SKM-1 (cell line): Measurements from ENCODE around the gene NANOS3.

Source experiments
- DNase-seq: peaks from one replicate; lab custom pipeline; 2025; ENCODE audit not compliant: unreplicated experiment; lab: John Stamatoyannopoulos, UW

NANOS3 gene

GRCh38 chr19:13885826-13886365, 9.0 kb downstream of the NANOS3 start:
- no peak for DNase-seq

- DNase-seq: no peak
Observed at GRCh38 chr19:13887018-13887436, 10.1 kb downstream of the NANOS3 start.

DNA sequence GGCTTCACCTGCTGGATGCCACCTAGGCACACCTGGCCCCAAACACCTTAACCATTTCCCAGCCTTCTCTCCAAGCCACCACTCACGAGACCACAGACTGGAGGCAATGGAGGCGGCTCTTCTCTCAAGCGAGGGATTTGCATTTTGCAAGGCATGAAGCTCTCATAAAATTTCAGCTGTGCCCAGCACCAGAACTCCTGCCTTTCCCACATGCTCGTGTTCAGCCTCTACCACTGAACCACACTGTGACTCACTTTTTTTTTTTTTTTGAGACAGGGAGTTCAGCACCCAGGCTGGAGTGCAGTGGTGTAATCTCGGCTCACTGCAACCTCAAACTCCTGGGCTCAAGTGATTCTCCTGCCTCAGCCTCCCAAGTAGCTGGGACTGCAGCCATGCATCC, 10.6 kb downstream of the NANOS3 start:
- DNase-seq: no peak

DNA sequence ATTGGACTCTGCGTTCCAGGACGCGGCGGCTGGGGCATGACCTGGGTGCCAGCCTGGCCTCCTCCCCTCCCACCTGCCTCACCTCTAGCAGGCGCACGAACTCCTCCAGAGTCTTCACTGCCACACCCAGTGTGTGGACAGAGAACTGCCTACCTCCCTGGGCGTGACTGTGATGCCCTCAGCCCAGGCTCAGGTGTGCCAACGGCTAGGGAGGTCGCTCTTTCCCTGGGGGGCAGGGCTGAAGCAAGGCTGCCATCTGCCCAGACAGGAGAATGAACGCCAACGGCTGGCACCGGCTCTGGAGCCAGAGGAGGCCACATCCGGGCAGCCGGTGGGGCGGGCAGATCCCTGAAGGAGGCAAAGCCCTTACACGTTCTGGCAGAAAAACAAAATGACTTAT, 11.3 kb downstream of the NANOS3 start:
- no peak for DNase-seq

GRCh38 chr19:13890136-13890535, 13.2 kb downstream of the NANOS3 start:
- no peak for DNase-seq

DNA sequence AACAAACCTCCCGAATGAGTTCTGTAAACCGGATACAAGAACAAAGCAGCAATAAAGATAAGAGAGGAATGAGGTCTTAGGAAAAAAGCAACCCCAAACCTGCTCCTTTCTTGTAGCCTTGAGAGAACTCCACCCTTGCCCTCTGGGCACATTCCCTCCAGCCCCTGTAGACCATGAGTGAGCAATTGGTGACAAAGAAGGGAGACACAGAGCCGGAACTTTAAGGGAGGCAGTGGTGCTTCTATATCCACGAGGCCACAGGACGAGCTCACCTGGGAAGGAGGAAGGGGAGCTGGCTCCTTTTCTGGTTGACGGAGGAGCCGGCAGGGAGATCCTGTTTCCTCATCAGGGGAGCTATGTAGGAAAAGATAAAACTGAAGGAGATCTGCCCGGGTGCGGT, 15.9 kb downstream of the NANOS3 start:
- no peak for DNase-seq

DNA sequence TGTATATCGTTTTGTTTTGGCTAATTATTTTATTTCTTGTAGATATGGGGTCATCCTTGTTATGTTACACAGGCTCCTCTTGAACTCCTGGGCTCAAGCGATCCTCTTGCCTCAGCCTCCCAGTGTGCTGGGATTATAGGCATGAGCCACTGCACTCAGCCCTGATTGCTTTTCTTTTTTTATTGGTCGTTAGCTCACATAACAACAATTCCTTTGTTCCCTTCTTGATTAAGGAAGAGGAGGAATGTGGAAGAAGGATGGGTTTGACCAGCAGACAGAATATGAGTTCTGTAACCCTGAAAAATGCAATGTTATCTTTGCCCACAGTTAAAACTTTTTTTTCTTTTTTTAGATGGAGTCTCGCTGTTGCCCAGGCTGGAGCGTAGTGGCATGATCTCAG, 17.6 kb downstream of the NANOS3 start:
- DNase-seq: no peak

DNA sequence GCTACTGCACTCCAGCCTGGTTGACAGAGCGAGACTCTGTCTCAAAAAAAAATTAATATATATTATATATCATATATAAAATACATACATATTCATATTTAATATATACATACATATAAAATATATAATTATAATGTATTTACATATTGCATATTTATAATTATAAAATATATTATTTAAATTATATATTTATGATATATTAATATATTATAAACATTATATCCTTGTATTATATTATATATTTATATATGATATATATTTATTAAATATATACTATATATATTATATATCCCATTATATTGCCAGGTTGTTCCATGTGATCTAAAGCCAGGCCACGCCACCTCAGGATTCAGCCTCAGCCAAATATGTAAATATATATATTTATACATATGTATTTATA, 19.3 kb downstream of the NANOS3 start:
- no peak for DNase-seq

GRCh38 chr19:13899393-13899792, 22.5 kb downstream of the NANOS3 start:
- DNase-seq: no peak

GRCh38 chr19:13899912-13900584, 23.1 kb downstream of the NANOS3 start:
- no peak for DNase-seq

DNA sequence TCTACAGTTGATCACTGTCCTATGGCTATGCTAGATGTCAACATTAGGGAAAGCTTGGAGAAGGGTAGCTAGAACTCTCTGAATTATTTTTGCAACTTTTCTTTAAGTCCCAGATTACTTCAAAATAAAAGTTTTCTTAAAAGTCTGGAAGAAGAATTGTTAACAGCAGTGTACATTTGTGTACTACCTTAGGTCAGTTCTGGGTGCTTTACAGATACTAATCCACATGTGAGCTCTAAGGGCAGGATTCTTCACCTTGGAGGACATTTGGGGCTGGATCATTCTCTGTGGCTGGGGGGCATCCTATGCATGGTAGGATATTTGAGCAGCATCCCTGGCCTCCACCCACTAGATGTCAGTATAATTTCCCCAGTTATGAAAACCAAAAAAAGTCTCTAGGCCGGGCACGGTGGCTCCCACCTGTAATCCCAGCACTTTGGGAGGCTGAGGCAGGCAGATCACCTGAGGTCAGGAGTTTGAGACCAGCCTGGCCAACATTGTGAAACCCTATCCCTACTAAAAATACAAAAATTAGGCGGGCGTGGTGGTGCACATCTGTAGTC, 26.1 kb downstream of the NANOS3 start:
- DNase-seq: peak; percentile 35

DNA sequence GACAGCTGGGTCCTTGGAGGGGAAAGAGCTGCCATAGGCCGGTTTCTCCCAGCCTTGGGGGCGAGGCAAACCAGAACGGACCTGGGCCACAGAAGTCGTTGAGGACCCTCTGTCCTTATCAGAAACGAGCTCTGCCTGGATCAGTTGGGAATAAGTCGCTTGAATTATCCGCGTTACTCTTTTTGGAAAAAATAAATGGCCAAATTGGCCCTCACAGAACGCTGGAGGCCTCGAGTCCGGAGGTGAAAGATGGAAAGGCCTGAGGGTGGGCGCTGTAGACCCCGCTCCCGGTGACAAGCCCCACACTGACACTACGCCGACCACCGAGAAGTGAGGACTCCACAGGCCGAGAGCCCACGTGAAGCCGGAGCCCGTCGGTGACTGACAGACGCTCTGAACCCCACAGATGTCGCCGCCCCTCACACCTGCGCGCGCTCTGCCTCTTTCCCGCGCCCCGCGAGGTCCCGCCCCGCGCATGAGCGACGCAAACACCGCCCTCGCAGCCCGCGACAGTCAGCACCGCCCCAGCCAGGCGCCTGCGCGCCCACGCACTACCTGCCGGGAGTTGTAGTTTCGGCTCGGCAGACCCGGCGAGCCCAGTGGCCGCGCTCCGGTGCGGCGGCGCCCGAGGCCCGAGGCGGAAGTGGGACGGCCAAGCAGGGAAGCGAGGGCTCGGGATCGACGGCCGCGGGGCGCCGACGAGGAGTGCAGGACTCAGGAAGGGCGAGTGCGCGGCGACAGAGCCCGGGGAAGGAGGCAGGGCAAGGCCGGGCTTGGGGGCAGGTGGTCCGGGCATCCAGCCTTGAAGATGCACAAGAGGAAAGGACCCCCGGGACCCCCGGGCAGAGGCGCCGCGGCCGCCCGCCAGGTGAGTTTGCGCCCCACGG, 28.9 kb downstream of the NANOS3 start, which contains the start of the genes BRME1 and CC2D1A:
Gene BRME1 (minus strand): TSS at position 484 of the 887 bp plus-strand sequence. CDS start 1,225 bp downstream, outside the sequence.
Gene CC2D1A (plus strand): TSS at position 568 of the 887 bp plus-strand sequence. CDS start 241 bp downstream, at position 809.
- DNase-seq: peak; percentile 83

DNA sequence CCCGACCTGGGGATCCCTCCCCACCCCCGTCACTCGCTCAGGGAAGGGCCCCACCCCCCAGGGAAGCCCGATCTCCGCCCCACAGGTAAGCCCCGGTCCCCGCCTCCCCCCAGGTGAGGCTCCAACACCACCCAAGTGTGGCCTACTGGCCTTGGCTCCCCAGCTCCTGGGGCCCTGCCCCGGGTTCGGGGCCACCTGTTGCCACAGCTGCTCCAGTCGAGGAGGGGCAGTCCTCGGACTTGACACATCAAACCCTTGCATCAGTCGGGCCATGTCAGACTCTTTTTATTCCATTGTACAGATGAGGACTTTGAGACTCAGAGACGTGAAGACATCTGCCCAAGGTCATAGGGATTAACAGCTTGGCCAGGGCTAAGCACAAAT, 29.6 kb downstream of the NANOS3 start:
- DNase-seq: no peak

- DNase-seq: no peak
Observed at GRCh38 chr19:13906910-13907309, 30.0 kb downstream of the NANOS3 start.

- no peak for DNase-seq
Observed at GRCh38 chr19:13908674-13909073, 31.7 kb downstream of the NANOS3 start.

DNA sequence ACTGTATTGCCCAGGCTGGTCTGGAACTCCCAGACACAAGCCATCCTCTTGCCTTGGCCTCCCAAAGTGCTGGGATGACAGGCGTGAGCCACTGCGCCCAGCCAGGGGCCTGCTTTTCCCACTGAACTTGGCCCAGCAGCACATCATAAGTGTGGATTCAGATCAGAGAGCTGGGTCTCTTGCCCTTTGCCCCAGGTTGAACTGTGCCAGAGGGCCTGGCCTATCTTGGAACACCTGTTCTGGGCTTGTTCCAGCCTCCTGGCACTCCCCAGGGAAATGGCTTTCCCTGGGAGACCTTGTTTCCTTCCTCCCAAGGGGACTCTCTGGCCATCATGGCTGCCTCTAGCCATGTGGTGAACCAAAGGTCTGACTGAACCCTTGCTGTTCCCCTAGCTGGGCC, 32.5 kb downstream of the NANOS3 start:
- DNase-seq: no peak

- DNase-seq: no peak
Observed at GRCh38 chr19:13913352-13913751, 36.4 kb downstream of the NANOS3 start.

GRCh38 chr19:13914777-13915176, 37.8 kb downstream of the NANOS3 start:
- no peak for DNase-seq

DNA sequence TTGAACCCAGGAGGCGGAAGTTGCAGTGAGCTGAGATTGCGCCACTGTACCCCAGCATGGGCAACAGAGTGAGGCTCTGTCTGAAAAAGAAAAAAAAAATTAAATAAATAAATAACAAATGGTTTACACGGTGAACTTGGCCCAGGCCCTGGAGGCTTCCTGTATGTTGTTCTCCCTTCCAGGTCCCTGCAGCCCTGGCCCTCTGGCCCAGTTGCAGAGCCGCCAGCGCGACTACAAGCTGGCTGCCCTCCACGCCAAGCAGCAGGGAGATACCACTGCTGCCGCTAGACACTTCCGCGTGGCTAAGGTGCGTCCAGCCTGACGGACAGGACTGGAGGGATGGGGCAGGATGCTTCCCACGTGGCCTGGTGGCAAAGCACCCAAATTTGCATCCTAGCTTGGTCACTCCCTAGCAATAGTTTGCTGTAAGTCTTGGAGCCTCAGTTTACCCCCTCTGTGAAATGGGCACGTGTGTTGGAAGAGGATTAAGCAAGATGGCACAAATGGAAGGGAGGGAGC, 41.0 kb downstream of the NANOS3 start:
- no peak for DNase-seq

GRCh38 chr19:13918726-13919411, 41.9 kb downstream of the NANOS3 start:
- DNase-seq: no peak

DNA sequence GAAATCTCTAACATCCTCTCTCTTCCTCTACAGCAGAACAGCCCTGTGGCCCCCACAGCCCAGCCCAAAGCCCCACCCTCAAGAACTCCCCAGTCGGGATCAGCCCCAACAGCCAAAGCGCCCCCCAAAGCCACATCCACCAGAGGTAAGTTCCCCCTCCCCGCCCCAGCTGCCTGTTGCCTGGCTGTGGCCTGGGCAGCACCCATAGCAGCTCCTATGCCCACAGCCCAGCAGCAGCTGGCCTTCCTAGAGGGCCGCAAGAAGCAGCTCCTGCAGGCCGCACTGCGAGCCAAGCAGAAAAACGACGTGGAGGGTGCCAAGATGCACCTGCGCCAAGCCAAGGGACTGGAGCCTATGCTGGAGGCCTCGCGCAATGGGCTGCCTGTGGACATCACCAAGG, 43.6 kb downstream of the NANOS3 start:
- no peak for DNase-seq
